ENCODE measurements around the gene DNAJB7. TPM values are rescaled to one million over a fixed set of nuclear protein-coding genes. Genes with fewer than 3 reads are reported as not detected.

DNAJB7 gene
- polyA plus RNA-seq, 1 donor (not counting 4 experiments of a cell fraction or from before 2014, with no cell fraction given) = not detected

DNA sequence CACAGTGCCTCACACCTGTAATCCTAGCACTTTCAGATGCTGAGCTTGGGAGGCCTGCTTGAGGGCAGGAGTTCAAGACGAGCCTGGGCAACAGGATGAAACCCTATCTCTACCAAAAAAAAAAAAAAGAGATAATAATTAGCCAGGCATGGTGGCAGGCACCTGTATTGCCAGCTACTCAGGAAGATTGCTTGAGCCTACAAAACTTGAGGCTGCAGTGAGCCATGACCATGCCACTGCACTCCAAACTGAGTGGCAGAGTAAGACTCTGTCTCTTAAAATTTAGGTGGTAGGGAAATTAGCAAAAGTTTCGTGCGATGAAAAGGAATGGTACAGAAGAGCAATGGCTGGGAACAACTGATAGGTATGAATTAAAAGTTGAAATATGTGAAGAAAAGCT, 23.4 kb downstream of the DNAJB7 start:
- no peaks in the 10 kb centered on the region for H3K9me1 ChIP-seq (ENCODE audit: control insufficient read depth, extremely low read depth, insufficient read depth, low read length)
- H3K9me3 ChIP-seq (ENCODE audit: control insufficient read depth, low read depth, low read length) = no peaks in the 10 kb centered on the region
- H3K36me3 ChIP-seq (ENCODE audit: control insufficient read depth in 2 of 2, extremely low read depth in 1 of 2, insufficient read depth in 2 of 2, low read length in 2 of 2) = peaks cover 12 to 24% of the 10 kb centered on the region in 2 experiments
- H3K9ac ChIP-seq (ENCODE audit: control insufficient read depth, extremely low read depth, insufficient read depth, low read length) = no peak overlapping the region
- H3K4me2 ChIP-seq (ENCODE audit: control insufficient read depth, extremely low read depth, insufficient read depth, low read depth, low read length) = no peak overlapping the region
- H3K79me2 ChIP-seq (ENCODE audit: control insufficient read depth, insufficient read depth, low read length) = peaks cover 44% of the 10 kb centered on the region
- no peaks in the 10 kb centered on the region for H4K20me1 ChIP-seq (ENCODE audit: control insufficient read depth, extremely low read depth, insufficient read depth, low read length)
- no peak overlapping the region for H3K4me3 ChIP-seq (ENCODE audit: control insufficient read depth in 2 of 3, extremely low read depth in 1 of 3, insufficient read depth in 2 of 3, low read depth in 1 of 3, low read length in 3 of 3)
- dilution Hi-C loops (cut with MboI; ENCODE audit: extremely low pct_ligation_motif_present, low sequenced_read_pairs) = no loop called here
- peaks cover 9% of the 10 kb centered on the region for H3K4me1 ChIP-seq (ENCODE audit: control insufficient read depth, extremely low read depth, insufficient read depth, low read length)
- no peak overlapping the region for H2AFZ ChIP-seq (ENCODE audit: control insufficient read depth, low read length)
- no peak for FAIRE-seq
- TF ChIP-seq EZH2 (IDR thresholded peaks at IDR 0.05; ENCODE audit: low read length) = no peak
- TF ChIP-seq, protein P1, sequence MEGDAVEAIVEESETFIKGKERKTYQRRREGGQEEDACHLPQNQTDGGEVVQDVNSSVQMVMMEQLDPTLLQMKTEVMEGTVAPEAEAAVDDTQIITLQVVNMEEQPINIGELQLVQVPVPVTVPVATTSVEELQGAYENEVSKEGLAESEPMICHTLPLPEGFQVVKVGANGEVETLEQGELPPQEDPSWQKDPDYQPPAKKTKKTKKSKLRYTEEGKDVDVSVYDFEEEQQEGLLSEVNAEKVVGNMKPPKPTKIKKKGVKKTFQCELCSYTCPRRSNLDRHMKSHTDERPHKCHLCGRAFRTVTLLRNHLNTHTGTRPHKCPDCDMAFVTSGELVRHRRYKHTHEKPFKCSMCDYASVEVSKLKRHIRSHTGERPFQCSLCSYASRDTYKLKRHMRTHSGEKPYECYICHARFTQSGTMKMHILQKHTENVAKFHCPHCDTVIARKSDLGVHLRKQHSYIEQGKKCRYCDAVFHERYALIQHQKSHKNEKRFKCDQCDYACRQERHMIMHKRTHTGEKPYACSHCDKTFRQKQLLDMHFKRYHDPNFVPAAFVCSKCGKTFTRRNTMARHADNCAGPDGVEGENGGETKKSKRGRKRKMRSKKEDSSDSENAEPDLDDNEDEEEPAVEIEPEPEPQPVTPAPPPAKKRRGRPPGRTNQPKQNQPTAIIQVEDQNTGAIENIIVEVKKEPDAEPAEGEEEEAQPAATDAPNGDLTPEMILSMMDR (optimal IDR thresholded peaks at IDR 0.05 in 1 of 3, IDR thresholded peaks at IDR 0.05 in 1 of 3, conservative IDR thresholded peaks at IDR 0.05 in 1 of 3; ENCODE audit: extremely low read depth in 1 of 3, insufficient read depth in 2 of 3, low read length in 3 of 3) = no peak
- no peak overlapping the region for H3K27ac ChIP-seq (ENCODE audit: control insufficient read depth, insufficient read depth, low read length)
- DNase-seq (ENCODE audit: low read depth, low spot score) = no peak
- H3K27me3 ChIP-seq (ENCODE audit: control insufficient read depth, extremely low read depth, insufficient read depth, low read length) = no peaks in the 10 kb centered on the region

DNA sequence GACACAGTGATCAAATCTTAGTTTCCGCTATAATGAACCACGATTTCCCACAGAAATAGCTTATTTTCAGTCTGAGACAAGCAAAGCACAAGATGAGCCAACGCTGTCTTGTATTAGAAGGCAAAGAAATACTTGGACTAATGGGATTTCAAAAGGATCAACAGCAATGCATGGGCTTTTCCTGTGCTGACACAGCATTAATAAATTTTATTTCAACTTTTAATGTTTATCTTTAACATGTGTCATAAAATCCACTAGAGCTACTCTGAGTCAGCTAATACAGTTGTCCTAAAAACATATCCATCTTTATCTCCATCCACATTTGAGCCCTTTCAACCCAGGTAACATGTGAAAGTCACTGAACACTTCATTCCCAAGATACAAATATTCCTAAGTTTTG, 27.3 kb downstream of the DNAJB7 start:
- no peaks in the 10 kb centered on the region for H4K20me1 ChIP-seq (ENCODE audit: control insufficient read depth, extremely low read depth, insufficient read depth, low read length)
- H3K9ac ChIP-seq (ENCODE audit: control insufficient read depth, extremely low read depth, insufficient read depth, low read length) = no peak overlapping the region
- no peaks in the 10 kb centered on the region for H3K27me3 ChIP-seq (ENCODE audit: control insufficient read depth, extremely low read depth, insufficient read depth, low read length)
- TF ChIP-seq, protein P1 (optimal IDR thresholded peaks at IDR 0.05 in 1 of 3, IDR thresholded peaks at IDR 0.05 in 1 of 3, conservative IDR thresholded peaks at IDR 0.05 in 1 of 3; ENCODE audit: extremely low read depth in 1 of 3, insufficient read depth in 2 of 3, low read length in 3 of 3) = no peak
- TF ChIP-seq EZH2 (IDR thresholded peaks at IDR 0.05; ENCODE audit: low read length) = no peak
- DNase-seq (ENCODE audit: low read depth, low spot score) (no peak), FAIRE-seq (no peak)
- H3K9me1 ChIP-seq (ENCODE audit: control insufficient read depth, extremely low read depth, insufficient read depth, low read length) = no peaks in the 10 kb centered on the region
- no peak overlapping the region for H3K4me2 ChIP-seq (ENCODE audit: control insufficient read depth, extremely low read depth, insufficient read depth, low read depth, low read length)
- peaks cover 18% of the 10 kb centered on the region for H3K79me2 ChIP-seq (ENCODE audit: control insufficient read depth, insufficient read depth, low read length)
- H3K27ac ChIP-seq (ENCODE audit: control insufficient read depth, insufficient read depth, low read length) = no peak overlapping the region
- H3K36me3 ChIP-seq (ENCODE audit: control insufficient read depth in 2 of 2, extremely low read depth in 1 of 2, insufficient read depth in 2 of 2, low read length in 2 of 2) = peaks cover 13 to 46% of the 10 kb centered on the region in 2 experiments
- no peak overlapping the region for H3K4me3 ChIP-seq (ENCODE audit: control insufficient read depth in 2 of 3, extremely low read depth in 1 of 3, insufficient read depth in 2 of 3, low read depth in 1 of 3, low read length in 3 of 3)
- no peaks in the 10 kb centered on the region for H3K4me1 ChIP-seq (ENCODE audit: control insufficient read depth, extremely low read depth, insufficient read depth, low read length)
- no peak overlapping the region for H2AFZ ChIP-seq (ENCODE audit: control insufficient read depth, low read length)
- dilution Hi-C loops (cut with MboI; ENCODE audit: extremely low pct_ligation_motif_present, low sequenced_read_pairs) = no loop called here
- no peaks in the 10 kb centered on the region for H3K9me3 ChIP-seq (ENCODE audit: control insufficient read depth, low read depth, low read length)
